ENCODE measurements around the gene SINHCAF. TPM values are rescaled to one million over a fixed set of nuclear protein-coding genes. Genes with fewer than 3 reads are reported as not detected.
A peak's percentile ranks its signal among the peaks of the same experiment; 100 is the strongest.
"Not testable (repeated sequence)": the region's sequence is repeated elsewhere in the genome, so short reads cannot be mapped to it uniquely, and the experiment has no call there.

The SINHCAF gene
- total RNA-seq, 1 donor from 2014 or later, result 22.7 TPM

GRCh38 chr12:31265722-31266121 lies 60.2 kb downstream of the SINHCAF start:
- DNase-seq (ENCODE audit: low read depth), result no peak

GRCh38 chr12:31263661-31264060 lies 62.3 kb downstream of the SINHCAF start:
- DNase-seq (ENCODE audit: low read depth), result no peak

GRCh38 chr12:31261744-31262143 lies 64.2 kb downstream of the SINHCAF start:
- no peak for DNase-seq (ENCODE audit: low read depth)

- DNase-seq (ENCODE audit: low read depth), result no peak
Measured at GRCh38 chr12:31260840-31261239, 65.1 kb downstream of the SINHCAF start.

- no peak for DNase-seq (ENCODE audit: low read depth)
Measured at GRCh38 chr12:31259136-31259886, 66.6 kb downstream of the SINHCAF start.

GRCh38 chr12:31257784-31258183 lies 68.2 kb downstream of the SINHCAF start:
- DNase-seq (ENCODE audit: low read depth), result no peak

- DNase-seq (ENCODE audit: low read depth), result not testable (repeated sequence)
Measured at GRCh38 chr12:31251707-31252611, 74.0 kb downstream of the SINHCAF start.

- DNase-seq (ENCODE audit: low read depth), result no peak
Measured at GRCh38 chr12:31250179-31250578, 75.8 kb downstream of the SINHCAF start.

- DNase-seq (ENCODE audit: low read depth), result no peak
Measured at GRCh38 chr12:31249356-31249755, 76.6 kb downstream of the SINHCAF start.

- DNase-seq (ENCODE audit: low read depth), result no peak
Measured at GRCh38 chr12:31248815-31249214, 77.1 kb downstream of the SINHCAF start.

GRCh38 chr12:31248337-31248736 lies 77.6 kb downstream of the SINHCAF start:
- no peak for DNase-seq (ENCODE audit: low read depth)

GRCh38 chr12:31246470-31246850 lies 79.5 kb downstream of the SINHCAF start:
- DNase-seq (ENCODE audit: low read depth), result peak; percentile 77

- peak; percentile 25 for DNase-seq (ENCODE audit: low read depth)
Measured at GRCh38 chr12:31245822-31246469, 80.0 kb downstream of the SINHCAF start.

GRCh38 chr12:31242418-31242817 lies 83.5 kb downstream of the SINHCAF start:
- DNase-seq (ENCODE audit: low read depth), result not testable (repeated sequence)

GRCh38 chr12:31238764-31239387 lies 87.1 kb downstream of the SINHCAF start:
- DNase-seq (ENCODE audit: low read depth), result peak; percentile 79

GRCh38 chr12:31238333-31238732 lies 87.6 kb downstream of the SINHCAF start:
- DNase-seq (ENCODE audit: low read depth), result not testable (repeated sequence)

- DNase-seq (ENCODE audit: low read depth), result no peak
Measured at GRCh38 chr12:31236998-31237637, 88.8 kb downstream of the SINHCAF start.

- no peak for DNase-seq (ENCODE audit: low read depth)
Measured at GRCh38 chr12:31235868-31236395, 90.0 kb downstream of the SINHCAF start.

- DNase-seq (ENCODE audit: low read depth), result peak; percentile 60
Measured at GRCh38 chr12:31234955-31235867, 90.7 kb downstream of the SINHCAF start.

All from myocyte (in vitro differentiated cells).